MG63 (cell line): ENCODE data around the gene RNF169. TPM values are rescaled to one million over a fixed set of nuclear protein-coding genes. Genes with fewer than 3 reads are reported as not detected.
"Not testable (repeated sequence)": the region's sequence is repeated elsewhere in the genome, so short reads cannot be mapped to it uniquely, and the experiment has no call there.

Experiments used
- DNase-seq: peaks from one replicate; pipeline ENCODE4 v3.0.0-alpha.2; 2020
- H3K27me3 ChIP-seq: fragments of 250-450 bp; sonication (Bioruptor Pico); 2 replicates; pipeline ENCODE4 v1.5.1; 2020; ENCODE audit warnings: mild to moderate bottlenecking, moderate library complexity
- H3K36me3 ChIP-seq: fragments of 250-450 bp; sonication (Bioruptor Pico); 2 replicates; pipeline ENCODE4 v1.5.1; 2020; ENCODE audit warnings: mild to moderate bottlenecking, moderate library complexity
- H3K4me3 ChIP-seq: fragments of 250-450 bp; sonication (Bioruptor Pico); 2 replicates; pipeline ENCODE4 v1.5.1; 2020; ENCODE audit warnings: mild to moderate bottlenecking, moderate library complexity
- H3K9me3 ChIP-seq: fragments of 250-450 bp; sonication (Bioruptor Pico); 2 replicates; pipeline ENCODE4 v1.5.1; 2020; ENCODE audit warnings: mild to moderate bottlenecking, moderate library complexity
- total RNA-seq: library from RNA; depleted of rRNA; stranded (reverse); fragments of >200 nt; shearing (Covaris generic); gene quantifications from 2 replicates; pipeline ENCODE4 v1.2.3, GENCODE V29; 2014; ENCODE audit warnings: low replicate concordance

Gene RNF169
- total RNA-seq, 1 experiment from 2014 or later = 11.8 TPM

DNA sequence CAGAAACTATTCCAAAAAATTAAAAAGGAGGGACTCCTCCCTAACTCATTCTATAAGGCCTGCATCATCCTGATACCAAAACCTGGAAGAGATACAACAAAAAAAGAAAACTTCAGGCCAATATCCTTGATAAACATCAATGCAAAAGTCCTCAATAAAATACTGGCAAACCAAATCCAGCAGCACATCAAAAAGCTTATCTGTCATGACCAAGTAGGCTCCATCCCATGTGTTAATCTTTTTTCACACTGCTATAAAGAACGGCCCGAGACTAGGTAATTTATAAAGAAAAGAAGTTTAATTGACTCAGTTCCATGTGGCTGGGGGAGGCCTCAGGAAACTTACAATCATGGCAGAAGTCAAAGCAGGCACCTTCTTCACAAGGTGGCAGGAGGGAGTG lies 76.9 kb downstream of the RNF169 start:
- peaks cover 77% of the 10 kb centered on the region for H3K36me3 ChIP-seq
- H3K4me3 ChIP-seq, DNase-seq, H3K27me3 ChIP-seq: not testable (repeated sequence)
- peaks cover 34% of the 10 kb centered on the region for H3K9me3 ChIP-seq

DNA sequence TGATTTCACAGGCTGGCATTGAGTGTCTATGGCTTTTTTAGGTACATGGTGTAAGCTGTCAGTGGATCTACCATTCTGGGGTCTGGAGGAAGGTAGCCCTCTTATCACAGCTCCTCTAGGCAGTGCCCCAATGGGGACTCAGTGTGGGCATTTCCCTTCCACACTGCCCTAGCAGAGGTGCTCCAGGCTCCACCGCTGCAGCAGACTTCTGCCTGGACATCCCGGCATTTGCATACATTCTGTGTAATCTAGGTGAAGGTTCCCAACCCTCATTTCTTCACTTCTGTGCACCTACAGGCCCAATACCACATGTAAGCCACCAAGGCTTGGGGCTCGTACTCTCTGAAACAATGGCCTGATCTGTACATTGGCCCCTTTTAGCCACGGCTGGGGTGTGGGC lies 78.3 kb downstream of the RNF169 start:
- peaks cover 74% of the 10 kb centered on the region for H3K36me3 ChIP-seq

GRCh38 chr11:74837191-74837590 lies 88.5 kb downstream of the RNF169 start:
- peaks cover 62% of the 10 kb centered on the region for H3K36me3 ChIP-seq
- DNase-seq = no peak
- no peak overlapping the region for H3K4me3 ChIP-seq
- no peaks in the 10 kb centered on the region for H3K27me3 ChIP-seq
- H3K9me3 ChIP-seq = no peaks in the 10 kb centered on the region

More for the DNA sequence above, 78.3 kb downstream of the RNF169 start:
- H3K27me3 ChIP-seq = no peaks in the 10 kb centered on the region
- H3K4me3 ChIP-seq = no peak overlapping the region
- no peak for DNase-seq
- peaks cover 34% of the 10 kb centered on the region for H3K9me3 ChIP-seq

DNA sequence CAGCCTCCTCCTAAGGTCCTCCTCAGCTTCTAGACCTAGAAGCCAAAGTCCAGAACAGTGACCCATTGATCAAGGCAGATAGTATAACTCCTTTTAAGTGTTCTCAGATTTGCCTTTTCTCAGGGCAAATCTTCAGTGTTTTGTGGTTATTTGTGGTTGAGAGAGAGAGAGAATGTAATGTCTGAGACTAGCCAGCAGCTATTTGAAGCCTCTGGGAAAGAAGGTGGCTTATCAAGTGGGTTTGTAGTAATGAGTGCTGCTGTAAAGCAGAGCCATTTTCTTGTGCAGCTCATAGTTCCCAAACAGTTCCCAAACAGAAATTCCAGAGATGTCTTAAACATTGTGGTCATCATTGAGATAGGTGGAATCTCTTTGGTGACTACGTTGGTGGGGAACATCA lies 89.5 kb downstream of the RNF169 start:
- no peak for DNase-seq
- Histone ChIP-seq H3K9me3 (no peaks in the 10 kb centered on the region), H3K4me3 (no peak overlapping the region), H3K36me3 (peaks cover 72% of the 10 kb centered on the region), H3K27me3 (no peaks in the 10 kb centered on the region)

GRCh38 chr11:74839446-74839845 lies 90.8 kb downstream of the RNF169 start:
- H3K9me3 ChIP-seq = no peaks in the 10 kb centered on the region
- H3K36me3 ChIP-seq = peaks cover 70% of the 10 kb centered on the region
- no peak overlapping the region for H3K4me3 ChIP-seq
- no peak for DNase-seq
- no peaks in the 10 kb centered on the region for H3K27me3 ChIP-seq

GRCh38 chr11:74839971-74840370 lies 91.3 kb downstream of the RNF169 start:
- no peaks in the 10 kb centered on the region for H3K9me3 ChIP-seq
- no peaks in the 10 kb centered on the region for H3K27me3 ChIP-seq
- no peak overlapping the region for H3K4me3 ChIP-seq
- DNase-seq = no peak
- H3K36me3 ChIP-seq = peaks cover 70% of the 10 kb centered on the region

DNA sequence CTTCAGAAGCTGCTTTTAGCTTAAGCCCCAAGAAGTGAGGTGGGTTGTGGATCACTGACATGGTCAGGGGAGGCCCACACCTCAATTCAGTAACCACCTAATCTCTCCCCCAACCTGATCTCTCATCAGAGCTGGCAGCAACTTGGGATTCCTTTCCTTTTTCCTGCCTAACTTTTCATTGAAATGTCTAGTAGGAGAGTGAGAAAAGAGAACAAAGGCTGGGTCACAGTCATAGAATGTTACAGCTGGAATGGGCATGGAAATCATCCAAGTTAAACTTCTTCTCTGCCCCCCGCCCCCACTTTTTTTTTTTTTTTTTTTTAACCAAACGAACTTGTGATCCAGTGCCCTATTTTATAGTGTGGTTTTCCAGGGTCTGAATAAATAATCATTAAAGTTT lies 91.8 kb downstream of the RNF169 start:
- H3K4me3 ChIP-seq = no peak overlapping the region
- DNase-seq = no peak
- H3K36me3 ChIP-seq = peaks cover 69% of the 10 kb centered on the region

DNA sequence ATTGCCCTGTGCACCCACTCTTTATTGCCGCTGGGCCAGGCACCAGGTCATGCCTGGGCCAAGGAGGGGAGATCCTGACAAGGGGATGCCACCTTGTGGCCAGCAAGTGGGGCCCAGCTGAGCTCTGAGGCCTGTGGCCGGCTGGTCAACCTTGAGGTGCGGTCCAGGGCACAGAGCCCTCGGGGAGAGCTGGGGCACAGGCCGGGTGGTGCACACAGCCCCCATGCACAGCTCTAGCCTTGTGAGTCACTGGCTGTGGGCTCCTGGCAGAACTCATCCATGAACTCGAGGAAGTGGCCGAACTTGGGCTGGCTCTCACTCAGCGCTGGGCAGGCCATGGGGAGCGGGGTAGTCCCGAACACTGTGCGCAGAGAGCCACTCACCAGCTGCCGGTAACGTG lies 94.3 kb downstream of the RNF169 start:
- Histone ChIP-seq H3K27me3 (no peaks in the 10 kb centered on the region), H3K9me3 (no peaks in the 10 kb centered on the region), H3K4me3 (no peak overlapping the region), H3K36me3 (peaks cover 54% of the 10 kb centered on the region)
- no peak for DNase-seq

More for the DNA sequence above, 91.8 kb downstream of the RNF169 start:
- H3K27me3 ChIP-seq = no peaks in the 10 kb centered on the region
- H3K9me3 ChIP-seq = no peaks in the 10 kb centered on the region

DNA sequence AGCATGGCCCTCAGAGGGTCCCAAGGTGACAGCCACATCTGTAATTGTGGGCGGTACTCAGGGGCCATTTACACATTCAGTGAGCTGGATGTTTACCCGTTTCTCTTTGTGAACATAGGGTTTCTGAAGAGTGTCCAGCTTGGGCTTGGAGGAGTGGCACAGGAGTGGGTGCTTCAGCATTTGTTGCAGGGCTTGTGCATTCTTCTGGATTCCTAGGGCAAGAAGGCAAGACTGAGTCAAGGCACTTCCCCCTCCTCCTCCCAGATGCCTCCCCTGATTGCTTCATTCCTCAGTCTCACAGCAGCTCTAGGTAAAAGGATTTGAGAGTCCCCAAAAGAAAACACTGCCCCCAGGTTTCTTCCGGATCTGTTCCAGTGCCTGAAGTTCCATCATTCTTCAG lies 95.4 kb downstream of the RNF169 start:
- H3K27me3 ChIP-seq = no peaks in the 10 kb centered on the region
- H3K36me3 ChIP-seq = peaks cover 48% of the 10 kb centered on the region
- no peaks in the 10 kb centered on the region for H3K9me3 ChIP-seq
- H3K4me3 ChIP-seq = no peak overlapping the region
- no peak for DNase-seq

GRCh38 chr11:74844865-74845264 lies 96.2 kb downstream of the RNF169 start:
- H3K27me3 ChIP-seq = no peaks in the 10 kb centered on the region
- H3K9me3 ChIP-seq = no peaks in the 10 kb centered on the region
- DNase-seq = no peak
- no peak overlapping the region for H3K4me3 ChIP-seq
- H3K36me3 ChIP-seq = peaks cover 40% of the 10 kb centered on the region

DNA sequence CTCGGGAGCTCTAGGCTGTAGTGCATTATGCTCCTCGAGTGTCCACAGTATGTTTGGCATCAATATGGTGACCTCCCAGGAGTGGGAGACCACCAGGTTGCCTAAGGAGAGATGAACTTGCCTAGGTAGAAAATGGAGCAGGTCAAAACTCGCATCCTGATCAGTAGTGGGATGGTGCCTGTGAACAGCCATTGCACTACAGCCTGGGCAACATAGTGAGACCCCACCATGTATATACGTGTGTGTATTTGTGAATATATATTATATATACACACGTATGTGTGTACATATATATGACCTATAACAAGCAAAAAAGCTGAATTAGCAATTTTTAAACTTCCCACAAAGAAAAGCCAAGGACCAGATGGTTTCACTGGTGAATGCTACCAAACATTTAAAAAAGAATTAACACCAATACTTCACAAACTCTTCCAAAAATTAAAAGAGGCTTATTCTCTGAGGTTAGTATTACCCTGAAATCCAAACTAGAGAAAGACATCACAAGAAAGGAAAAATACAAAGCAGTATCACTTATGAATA lies 97.4 kb downstream of the RNF169 start:
- Histone ChIP-seq H3K27me3 (no peaks in the 10 kb centered on the region), H3K36me3 (peaks cover 44% of the 10 kb centered on the region), H3K4me3 (no peak overlapping the region), H3K9me3 (no peaks in the 10 kb centered on the region)
- DNase-seq = no peak

DNA sequence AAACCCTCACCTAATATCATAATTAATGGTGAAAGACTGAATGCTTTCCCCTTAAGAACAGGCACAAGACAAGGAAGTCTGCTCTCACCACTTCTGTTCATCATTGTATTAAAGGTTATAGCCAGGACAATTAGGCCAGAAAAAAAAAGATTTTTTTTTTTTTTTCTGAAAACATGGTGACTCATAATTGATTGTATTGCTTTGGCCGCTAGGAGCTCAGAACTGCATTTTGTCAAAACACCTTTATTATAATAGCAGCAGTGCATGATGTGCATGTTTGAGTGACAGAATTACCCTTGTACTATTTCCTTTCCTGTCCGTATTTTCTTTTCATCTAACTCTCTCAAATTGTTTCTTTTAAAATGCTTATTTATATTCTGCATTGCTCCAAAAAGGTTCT lies 98.1 kb downstream of the RNF169 start:
- no peaks in the 10 kb centered on the region for H3K27me3 ChIP-seq
- DNase-seq = no peak
- no peaks in the 10 kb centered on the region for H3K9me3 ChIP-seq
- no peak overlapping the region for H3K4me3 ChIP-seq
- peaks cover 47% of the 10 kb centered on the region for H3K36me3 ChIP-seq

- Histone ChIP-seq H3K4me3 (no peak overlapping the region), H3K9me3 (no peaks in the 10 kb centered on the region), H3K27me3 (no peaks in the 10 kb centered on the region), H3K36me3 (peaks cover 48% of the 10 kb centered on the region)
- DNase-seq = no peak
Observed at GRCh38 chr11:74847395-74847794, 98.7 kb downstream of the RNF169 start.

DNA sequence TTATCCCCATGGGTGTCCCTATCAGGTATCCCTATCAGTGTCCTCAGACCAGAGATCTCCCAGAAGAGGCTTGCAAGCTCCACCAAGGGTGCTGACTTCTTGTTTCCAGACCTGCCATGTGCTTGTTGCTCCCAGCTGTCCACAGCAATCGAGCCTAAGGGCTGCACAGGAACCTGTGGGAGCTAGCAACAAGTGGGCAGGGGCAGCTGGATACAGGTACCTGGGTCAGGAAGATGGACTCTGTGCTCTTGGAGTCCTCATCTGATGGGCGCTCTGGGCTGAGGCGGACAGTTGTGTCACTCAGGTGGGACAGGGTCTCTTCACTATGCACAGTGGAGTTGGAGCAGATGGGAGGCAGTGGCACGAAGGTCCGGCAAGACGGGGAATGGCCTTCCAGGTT lies 99.2 kb downstream of the RNF169 start:
- no peak for DNase-seq
- Histone ChIP-seq H3K9me3 (no peaks in the 10 kb centered on the region), H3K36me3 (peaks cover 46% of the 10 kb centered on the region), H3K27me3 (no peaks in the 10 kb centered on the region), H3K4me3 (no peak overlapping the region)

- Histone ChIP-seq H3K36me3 (peaks cover 47% of the 10 kb centered on the region), H3K4me3 (no peak overlapping the region), H3K9me3 (no peaks in the 10 kb centered on the region), H3K27me3 (no peaks in the 10 kb centered on the region)
- DNase-seq = peak; percentile 77
Observed at GRCh38 chr11:74849525-74850391, 101.1 kb downstream of the RNF169 start.

- no peaks in the 10 kb centered on the region for H3K27me3 ChIP-seq
- no peak for DNase-seq
- peaks cover 55% of the 10 kb centered on the region for H3K36me3 ChIP-seq
- no peaks in the 10 kb centered on the region for H3K9me3 ChIP-seq
- no peak overlapping the region for H3K4me3 ChIP-seq
Observed at GRCh38 chr11:74853223-74853622, 104.6 kb downstream of the RNF169 start.

- DNase-seq = no peak
- H3K9me3 ChIP-seq = peaks cover 4% of the 10 kb centered on the region
- H3K4me3 ChIP-seq = no peak overlapping the region
- H3K36me3 ChIP-seq = peaks cover 70% of the 10 kb centered on the region
- H3K27me3 ChIP-seq = no peaks in the 10 kb centered on the region
Observed at GRCh38 chr11:74860743-74861142, 112.1 kb downstream of the RNF169 start.

GRCh38 chr11:74863410-74863809 lies 114.8 kb downstream of the RNF169 start:
- DNase-seq = no peak

More at GRCh38 chr11:74863410-74863809, 114.8 kb downstream of the RNF169 start:
- peaks cover 24% of the 10 kb centered on the region for H3K9me3 ChIP-seq
- no peak overlapping the region for H3K4me3 ChIP-seq
- H3K27me3 ChIP-seq = no peaks in the 10 kb centered on the region
- peaks cover 72% of the 10 kb centered on the region for H3K36me3 ChIP-seq
